Stomach smooth muscle (tissue), 2 donors: ENCODE data around the gene CLEC16A.

Experiments used
- H3K27ac ChIP-seq: one replicate; pipeline ENCODE4 v1.7.0; 2013; ENCODE audit warnings: mild to moderate bottlenecking, low read length, inconsistent platforms
- H3K27me3 ChIP-seq, 2 donors: one replicate each; pipeline ENCODE4 v1.7.0; 2013; ENCODE audit warnings: low read length in 2 of 2; ENCODE audit not compliant: insufficient read depth in 2 of 2, control insufficient read depth in 1 of 2
- H3K36me3 ChIP-seq, 2 donors: one replicate each; pipeline ENCODE4 v1.7.0; 2013; ENCODE audit warnings: low read length in 2 of 2; ENCODE audit not compliant: control insufficient read depth in 2 of 2, insufficient read depth in 2 of 2
- H3K4me1 ChIP-seq: one replicate; pipeline ENCODE4 v1.7.0; 2013; ENCODE audit warnings: low read length; ENCODE audit not compliant: control insufficient read depth, insufficient read depth
- H3K4me3 ChIP-seq, 2 donors: one replicate each; pipeline ENCODE4 v1.7.0; 2013; ENCODE audit warnings: low read length in 2 of 2
- H3K9ac ChIP-seq, 2 donors: one replicate each; pipeline ENCODE4 v1.7.0; 2013; ENCODE audit warnings: low read length in 2 of 2, mild to moderate bottlenecking in 1 of 2
- H3K9me3 ChIP-seq, 2 donors: one replicate each; pipeline ENCODE4 v1.7.0; 2013; ENCODE audit warnings: low read length in 2 of 2; ENCODE audit not compliant: control insufficient read depth in 2 of 2
- donor health status: healthy.
- donor health status: Pancreatic carcinoma.

The CLEC16A gene

DNA sequence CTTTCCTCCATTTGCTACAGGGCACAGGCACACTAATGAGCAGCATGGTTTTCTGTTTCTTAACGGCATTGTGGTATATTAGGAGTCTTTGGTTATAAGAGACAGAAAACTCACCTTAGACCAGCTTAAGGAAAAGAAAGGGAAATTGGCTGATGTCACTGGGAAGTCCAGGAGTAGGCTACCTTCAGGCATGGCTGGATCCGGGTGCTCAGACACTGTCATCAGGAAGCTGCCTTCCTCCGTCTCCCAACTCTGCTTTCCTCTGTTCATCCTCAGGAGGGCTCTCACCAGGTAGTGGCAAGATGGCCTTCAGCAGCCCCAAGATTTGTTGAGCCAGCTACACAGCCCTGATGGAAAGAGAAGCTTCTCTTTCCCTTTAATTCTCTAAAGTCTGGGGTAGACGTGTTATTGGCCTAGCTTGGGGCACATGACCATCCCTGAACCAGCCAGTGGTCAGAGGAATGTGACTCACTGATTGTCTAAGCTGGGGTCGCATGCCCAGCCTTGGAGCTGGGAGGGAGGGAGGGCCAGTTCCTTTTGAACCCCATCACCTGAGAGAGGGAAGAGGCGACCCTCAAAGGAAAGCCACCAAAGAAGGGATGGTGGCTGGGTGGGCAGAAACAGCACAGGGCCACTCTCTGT is 117.4 kb downstream of the CLEC16A start:
- Histone ChIP-seq H3K27ac (no peak overlapping the region), H3K9ac (no peak overlapping the region), H3K36me3 (peaks cover 20 to 25% of the 10 kb centered on the region in 2 donors), H3K4me3 (no peak overlapping the region), H3K4me1 (no peaks in the 10 kb centered on the region), H3K27me3 (no peaks in the 10 kb centered on the region), H3K9me3 (no peaks in the 10 kb centered on the region)

GRCh38 chr16:11063448-11064201 is 119.3 kb downstream of the CLEC16A start:
- no peaks in the 10 kb centered on the region for H3K27me3 ChIP-seq
- peaks cover 23 to 25% of the 10 kb centered on the region in 2 donors for H3K36me3 ChIP-seq
- no peak overlapping the region for H3K9ac ChIP-seq
- H3K27ac ChIP-seq: no peak overlapping the region
- H3K4me1 ChIP-seq: no peaks in the 10 kb centered on the region
- H3K9me3 ChIP-seq: no peaks in the 10 kb centered on the region
- H3K4me3 ChIP-seq: no peak overlapping the region

DNA sequence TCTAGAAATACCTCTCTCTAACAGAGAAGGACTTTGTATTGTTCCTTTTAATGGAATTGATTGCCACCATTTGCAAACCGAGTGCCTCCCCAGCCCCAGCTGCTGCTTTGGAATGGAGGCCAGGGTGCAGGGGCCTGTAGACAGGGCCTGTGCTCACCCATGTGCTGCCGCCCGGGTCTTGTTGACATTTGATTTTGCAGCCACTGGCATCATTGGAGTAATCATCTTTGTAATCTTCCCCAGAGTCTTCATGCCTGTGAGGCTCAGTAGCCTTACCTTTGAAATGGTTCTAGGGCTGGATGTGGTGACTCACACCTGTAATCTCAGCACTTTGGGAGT is 119.8 kb downstream of the CLEC16A start:
- no peak overlapping the region for H3K9ac ChIP-seq
- no peaks in the 10 kb centered on the region for H3K9me3 ChIP-seq
- H3K27ac ChIP-seq: no peak overlapping the region
- no peaks in the 10 kb centered on the region for H3K27me3 ChIP-seq
- H3K4me1 ChIP-seq: no peaks in the 10 kb centered on the region
- H3K36me3 ChIP-seq: peaks cover 23 to 25% of the 10 kb centered on the region in 2 donors
- no peak overlapping the region for H3K4me3 ChIP-seq

DNA sequence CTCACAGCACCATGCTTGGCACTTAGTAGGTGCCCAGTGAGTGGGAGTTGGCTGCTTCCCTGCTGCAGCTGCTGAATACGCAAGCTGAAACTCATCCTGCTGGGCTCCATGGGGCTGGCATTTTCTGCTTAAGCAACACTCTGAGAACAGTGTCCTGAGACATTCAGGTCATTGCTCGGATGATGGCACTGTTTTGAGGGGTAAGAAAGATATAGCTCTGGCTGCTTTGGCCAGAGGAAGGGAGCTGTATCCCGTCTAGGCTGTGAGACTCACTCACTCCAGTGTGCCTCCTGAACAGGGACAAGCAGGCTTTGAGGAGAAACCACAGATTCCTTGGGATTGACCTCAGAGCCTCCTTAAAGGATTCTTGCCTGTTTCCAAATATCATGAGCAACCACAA is 120.5 kb downstream of the CLEC16A start:
- H3K9me3 ChIP-seq: no peaks in the 10 kb centered on the region
- peaks cover 21 to 25% of the 10 kb centered on the region in 2 donors for H3K36me3 ChIP-seq
- no peaks in the 10 kb centered on the region for H3K27me3 ChIP-seq
- no peak overlapping the region for H3K9ac ChIP-seq
- no peaks in the 10 kb centered on the region for H3K4me1 ChIP-seq
- H3K27ac ChIP-seq: no peak overlapping the region
- no peak overlapping the region for H3K4me3 ChIP-seq

- no peaks in the 10 kb centered on the region for H3K27me3 ChIP-seq
- peaks cover 15 to 18% of the 10 kb centered on the region in 2 donors for H3K36me3 ChIP-seq
- H3K27ac ChIP-seq: no peak overlapping the region
- no peak overlapping the region for H3K4me3 ChIP-seq
- no peak overlapping the region for H3K9ac ChIP-seq
- H3K9me3 ChIP-seq: no peaks in the 10 kb centered on the region
- no peaks in the 10 kb centered on the region for H3K4me1 ChIP-seq
Measured at GRCh38 chr16:11066261-11066870, 122.0 kb downstream of the CLEC16A start.

- H3K4me3 ChIP-seq: no peak overlapping the region
- no peaks in the 10 kb centered on the region for H3K27me3 ChIP-seq
- peaks cover 9 to 13% of the 10 kb centered on the region in 2 donors for H3K36me3 ChIP-seq
- H3K27ac ChIP-seq: no peak overlapping the region
- no peak overlapping the region for H3K9ac ChIP-seq
- H3K4me1 ChIP-seq: no peaks in the 10 kb centered on the region
- H3K9me3 ChIP-seq: no peaks in the 10 kb centered on the region
Measured at GRCh38 chr16:11067266-11067665, 122.9 kb downstream of the CLEC16A start.

- Histone ChIP-seq H3K4me1 (no peaks in the 10 kb centered on the region), H3K9ac (no peak overlapping the region), H3K27me3 (no peaks in the 10 kb centered on the region), H3K9me3 (no peaks in the 10 kb centered on the region), H3K36me3 (peaks cover 6 to 13% of the 10 kb centered on the region in 2 donors), H3K4me3 (no peak overlapping the region), H3K27ac (no peak overlapping the region)
Measured at GRCh38 chr16:11067697-11068141, 123.4 kb downstream of the CLEC16A start.

DNA sequence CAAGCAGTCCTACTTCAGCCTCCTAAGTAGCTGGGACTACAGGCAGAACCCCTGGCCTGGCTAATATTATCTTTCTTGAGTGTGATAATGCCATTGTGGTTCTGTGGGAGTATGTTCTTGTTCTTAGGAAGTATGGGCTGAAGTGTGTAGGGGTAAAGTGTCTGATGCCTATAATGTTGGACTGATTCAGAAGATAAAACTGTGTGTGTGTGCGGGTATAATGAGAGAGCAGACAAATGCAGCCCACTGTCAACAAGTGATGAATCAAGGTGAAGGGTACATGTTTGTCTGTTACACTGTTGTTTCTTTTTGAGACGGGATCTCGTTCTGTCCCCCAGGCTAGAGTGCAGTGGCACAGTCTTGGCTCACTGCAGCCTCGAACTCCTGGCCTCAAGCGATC is 127.5 kb downstream of the CLEC16A start:
- H3K4me3 ChIP-seq: no peak overlapping the region
- H3K27me3 ChIP-seq: no peaks in the 10 kb centered on the region
- peaks cover 11% of the 10 kb centered on the region for H3K4me1 ChIP-seq
- H3K9ac ChIP-seq: no peak overlapping the region
- no peak overlapping the region for H3K27ac ChIP-seq
- peaks cover 3 to 5% of the 10 kb centered on the region in 2 donors for H3K36me3 ChIP-seq
- H3K9me3 ChIP-seq: no peaks in the 10 kb centered on the region

GRCh38 chr16:11072420-11073153 is 128.2 kb downstream of the CLEC16A start:
- Histone ChIP-seq H3K4me1 (peaks cover 11% of the 10 kb centered on the region), H3K27me3 (no peaks in the 10 kb centered on the region)

GRCh38 chr16:11073407-11073999 is 129.1 kb downstream of the CLEC16A start:
- Histone ChIP-seq H3K4me1 (peaks cover 18% of the 10 kb centered on the region), H3K36me3 (peaks cover under 1 to 3% of the 10 kb centered on the region in 2 donors), H3K27ac (no peak overlapping the region), H3K9me3 (no peaks in the 10 kb centered on the region), H3K9ac (no peak overlapping the region), H3K4me3 (no peak overlapping the region), H3K27me3 (no peaks in the 10 kb centered on the region)

More at GRCh38 chr16:11072420-11073153, 128.2 kb downstream of the CLEC16A start:
- Histone ChIP-seq H3K27ac (no peak overlapping the region), H3K9ac (no peak overlapping the region), H3K4me3 (no peak overlapping the region), H3K36me3 (peaks cover 3 to 5% of the 10 kb centered on the region in 2 donors), H3K9me3 (no peaks in the 10 kb centered on the region)
